ENCODE results near the gene BAHCC1.

- TF ChIP-seq CTCF (conservative IDR thresholded peaks at IDR 0.05; ENCODE audit: low read depth, low read length) (no peak), EZH2 (IDR thresholded peaks at IDR 0.05; ENCODE audit: borderline replicate concordance, low read depth, low read length, poor library complexity, severe bottlenecking) (no peak)
Observed at GRCh38 chr17:81451823-81452222, 56.6 kb downstream of the BAHCC1 start.
